GM19193 (cell line): Measurements from ENCODE around the gene MYO1G.

Experiments used
- POLR2A ChIP-seq: IDR thresholded peaks from 4 replicates; pipeline ENCODE4 v1.6.1; 2011; ENCODE audit not compliant: insufficient read depth, insufficient read length; ENCODE audit errors: extremely low read depth

The MYO1G gene

GRCh38 chr7:44966731-44967538 is 11.9 kb downstream of the MYO1G start:
- no peak for TF ChIP-seq POLR2A

DNA sequence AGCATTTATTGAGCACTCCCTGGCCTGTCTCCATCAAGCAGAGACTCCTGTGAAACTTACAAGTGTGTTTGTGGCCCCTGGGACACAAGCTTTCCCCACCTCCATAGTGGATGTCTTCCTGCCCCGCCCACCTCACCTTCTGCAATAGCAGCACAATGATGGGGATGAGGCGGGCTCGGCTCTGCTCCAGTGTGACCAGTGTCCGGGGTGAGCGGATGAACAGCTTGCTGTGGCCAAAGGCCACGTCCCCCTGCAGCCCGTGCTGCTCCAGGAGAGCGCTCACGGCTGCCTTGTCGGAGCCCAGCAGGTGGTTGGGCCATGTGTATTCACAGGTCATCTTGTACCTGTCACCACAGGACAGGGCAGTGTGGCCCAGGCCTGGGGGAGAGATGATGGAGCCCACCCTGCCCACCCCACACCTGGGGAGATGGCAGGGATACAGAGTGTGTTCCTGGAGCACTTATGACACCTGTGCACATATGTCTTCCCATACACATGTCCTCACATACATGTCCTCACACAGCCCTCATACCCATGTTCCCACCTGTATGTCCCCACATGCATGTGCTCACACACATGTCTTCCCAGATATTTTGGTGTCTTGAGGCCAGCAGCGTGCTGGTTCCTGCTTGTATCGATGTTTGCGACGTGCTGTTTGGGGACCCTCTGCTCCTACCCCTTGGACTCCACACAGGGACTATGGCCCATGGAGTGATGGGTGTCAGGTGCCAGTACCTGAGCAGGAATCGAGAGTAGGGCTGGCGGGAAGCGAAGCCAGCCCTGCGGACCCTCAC is 12.7 kb downstream of the MYO1G start:
- TF ChIP-seq POLR2A: peak; percentile 30

GRCh38 chr7:44965441-44965903 is 13.3 kb downstream of the MYO1G start:
- TF ChIP-seq POLR2A: no peak

DNA sequence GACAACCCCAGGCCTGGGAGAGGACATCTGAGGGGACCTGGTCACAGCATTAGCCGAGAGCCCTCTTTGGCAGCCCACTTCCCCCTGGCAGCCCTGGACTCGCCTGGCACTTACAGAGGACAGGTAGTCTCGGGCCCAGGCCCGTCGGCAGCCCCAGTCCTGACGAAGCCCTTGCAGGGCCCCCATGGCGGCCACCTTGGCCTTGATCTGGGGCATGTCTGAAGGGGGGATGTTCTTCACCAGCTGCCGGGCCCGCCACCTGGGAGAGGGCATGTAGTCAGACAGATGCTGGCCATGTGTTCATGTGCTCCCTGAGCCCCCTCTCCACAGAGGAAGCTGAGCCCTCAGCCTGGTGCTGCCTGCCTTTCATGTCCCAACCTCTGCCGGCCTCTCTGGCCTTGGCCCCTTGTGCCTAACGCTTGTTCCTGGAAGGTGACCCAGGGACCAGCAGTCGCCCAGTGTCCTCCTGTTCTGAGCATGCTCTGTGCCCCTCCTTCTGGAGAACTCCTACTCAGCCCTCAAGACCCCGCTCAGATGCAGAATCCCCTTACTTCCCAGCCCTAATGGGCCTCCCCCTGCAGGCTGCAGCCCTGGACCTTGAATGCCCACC is 13.9 kb downstream of the MYO1G start:
- no peak for TF ChIP-seq POLR2A

DNA sequence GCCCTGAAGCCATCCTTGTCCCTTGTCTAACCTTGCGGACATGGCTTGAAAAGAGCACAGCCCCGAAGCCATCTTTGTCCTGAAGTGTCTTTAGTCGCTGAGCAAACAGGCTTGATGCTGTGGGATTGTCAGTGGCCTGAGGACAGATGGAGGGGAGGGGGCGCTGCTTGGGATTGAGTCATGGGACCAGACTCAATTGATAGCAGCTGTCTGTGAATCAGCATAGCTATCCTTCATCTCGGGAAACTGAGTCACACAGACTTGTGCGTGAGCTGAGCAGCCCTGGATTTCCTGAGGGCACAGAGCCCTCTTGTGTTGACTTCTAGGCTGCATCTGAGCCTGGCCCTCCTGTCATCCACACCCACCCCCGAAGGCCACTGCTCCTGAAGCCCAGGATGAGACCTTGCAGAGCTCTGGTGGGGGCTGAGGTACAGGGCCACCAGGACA is 14.4 kb downstream of the MYO1G start:
- no peak for TF ChIP-seq POLR2A

- peak; percentile 33 for TF ChIP-seq POLR2A
Measured at GRCh38 chr7:44963364-44964290, 15.2 kb downstream of the MYO1G start.

DNA sequence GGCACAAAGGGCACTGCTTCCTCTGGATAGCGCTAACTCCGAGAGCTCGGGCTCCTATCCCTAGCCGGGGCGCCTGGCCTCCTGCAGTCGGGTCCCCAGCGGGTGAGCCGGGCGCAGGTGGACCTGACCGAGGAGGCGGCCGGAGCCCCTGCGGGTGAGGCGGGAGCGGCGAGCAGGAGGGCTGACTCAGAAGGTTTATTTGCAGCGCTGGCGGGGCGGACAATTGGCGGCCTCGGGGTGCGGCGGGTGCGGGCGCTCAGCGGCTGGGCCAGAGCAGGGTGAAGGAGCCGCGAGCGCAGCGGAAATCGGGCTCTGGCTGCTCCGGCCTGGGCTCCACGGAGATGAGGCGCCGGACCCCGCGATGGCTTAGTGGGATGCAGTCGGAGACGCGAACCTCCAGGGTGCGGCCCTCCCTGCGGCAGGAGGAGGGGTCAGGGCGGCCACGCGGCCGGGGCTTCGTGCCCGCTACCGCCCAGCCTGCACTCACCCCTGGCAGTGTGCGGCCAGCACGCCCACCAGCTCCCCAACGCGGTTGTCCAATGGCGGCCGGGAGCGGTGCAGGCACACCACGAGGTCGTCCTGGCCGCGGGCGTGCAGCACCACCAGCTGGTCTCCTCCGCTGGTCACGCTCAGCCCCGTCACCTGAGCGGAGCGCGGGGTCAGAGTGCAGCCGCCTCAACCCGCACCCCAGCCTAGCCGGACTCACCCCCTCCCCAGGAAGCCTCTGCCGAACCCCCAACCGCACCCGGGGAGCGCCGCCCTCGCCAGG is 16.1 kb downstream of the MYO1G start:
- TF ChIP-seq POLR2A: peak; percentile 8

- TF ChIP-seq POLR2A: peak; percentile 1
Measured at GRCh38 chr7:44961844-44962482, 16.9 kb downstream of the MYO1G start.

DNA sequence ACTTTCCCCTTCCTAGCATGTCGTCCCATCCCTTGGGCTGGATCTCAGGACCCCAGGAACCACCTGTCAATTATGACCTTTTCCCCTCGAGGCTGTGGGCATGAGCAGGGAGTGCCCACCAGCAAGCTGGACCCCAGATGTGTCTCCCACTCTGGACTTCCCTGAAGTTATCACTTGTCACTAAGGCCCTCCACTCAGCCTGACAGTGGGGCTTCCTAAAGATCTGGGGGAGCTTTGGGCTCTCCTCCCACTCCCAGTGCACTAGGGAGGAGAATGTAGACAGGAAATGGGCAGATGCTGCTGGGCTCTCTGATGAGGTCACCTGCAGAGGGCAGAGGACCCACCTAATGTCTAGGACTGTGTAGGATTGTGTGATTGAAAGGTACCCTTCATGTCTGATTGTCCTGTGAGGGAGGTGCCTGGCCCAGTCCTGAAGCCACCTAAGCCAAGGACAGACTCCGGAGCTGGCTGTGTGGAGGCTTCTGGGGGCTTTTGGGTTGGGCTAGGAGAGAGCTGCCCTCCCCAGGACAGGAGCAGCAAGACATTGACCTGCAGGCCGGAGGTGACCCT is 18.7 kb downstream of the MYO1G start:
- no peak for TF ChIP-seq POLR2A

GRCh38 chr7:44959433-44959951 is 19.3 kb downstream of the MYO1G start:
- TF ChIP-seq POLR2A: peak; percentile 56

GRCh38 chr7:44958645-44959344 is 20.0 kb downstream of the MYO1G start:
- TF ChIP-seq POLR2A: no peak
